Upper lobe of right lung (tissue), 1 donor: Measurements from ENCODE around the gene COQ8B. TPM values are rescaled to one million over a fixed set of nuclear protein-coding genes. Genes with fewer than 3 reads are reported as not detected.
"Not testable (repeated sequence)": the region's sequence is repeated elsewhere in the genome, so short reads cannot be mapped to it uniquely, and the experiment has no call there.

Source experiments
- ATAC-seq: fragments of 200-7000 bp; cut with Tn5 transposase; one replicate; pipeline ENCODE4 v1.9.1; 2020; ENCODE audit warnings: mild to moderate bottlenecking, moderate library complexity
- DNase-seq: peaks from one replicate; pipeline ENCODE4 v3.0.0-alpha.2; 2020
- H3K27ac ChIP-seq: fragments of 200-600 bp; one replicate; pipeline ENCODE4 v1.8.0; 2022
- H3K27me3 ChIP-seq: fragments of 200-600 bp; one replicate; pipeline ENCODE4 v1.8.0; 2022; ENCODE audit warnings: mild to moderate bottlenecking
- H3K36me3 ChIP-seq: fragments of 200-600 bp; one replicate; pipeline ENCODE4 v1.8.0; 2022
- H3K4me1 ChIP-seq: fragments of 200-600 bp; one replicate; pipeline ENCODE4 v1.8.0; 2022
- H3K4me3 ChIP-seq: fragments of 200-600 bp; one replicate; pipeline ENCODE4 v1.8.0; 2022; ENCODE audit warnings: mild to moderate bottlenecking
- H3K9me3 ChIP-seq: fragments of 200-600 bp; one replicate; pipeline ENCODE4 v1.8.0; 2022
- CTCF ChIP-seq: fragments of 200-600 bp; IDR thresholded peaks from one replicate; pipeline ENCODE4 v1.8.0; 2022; ENCODE audit warnings: antibody characterized with exemption
- intact Hi-C: fragments of 100-400 bp; cut with DNase I; formaldehyde crosslinking; loops from one replicate; pipeline ENCODE4 v1.11.0; 2022
- long read RNA-seq: library from polyadenylated mRNA; unstranded; transcript quantifications from one replicate; pipeline ENCODE4 v2.0.0, GENCODE V29; 2021
- total RNA-seq: library from RNA; stranded (reverse); fragmentation: NEBNext Ultra II Directional; extraction: Animal tissue kit (Norgen Biotek cat#: 25700); gene quantifications from one replicate; pipeline ENCODE4 v1.2.1, GENCODE V29; 2021
- donor health status: DM: no; HTN: yes; CAD: no; lungs with severe emphysema.

COQ8B gene
- 43.6 TPM for total RNA-seq
- long read RNA-seq, partial matches to known transcripts = 5 of 44 reads
- long read RNA-seq, other reads (novel, unspliced or antisense) = 39 of 44 reads

GRCh38 chr19:40716482-40717324 lies at the start of gene COQ8B, which contains the start of gene ITPKC:
Gene COQ8B (minus strand): TSS chr19:40716886. CDS start chr19:40714632, 2,254 bp downstream.
Gene ITPKC (plus strand): TSS chr19:40717112. CDS start chr19:40717136, 24 bp downstream.
- Histone ChIP-seq H3K4me1 (peaks cover 35% of the 10 kb centered on the region), H3K27ac (peak within 1 kb of the TSS; percentile 95), H3K9me3 (no peaks in the 10 kb centered on the region), H3K36me3 (peaks cover 12% of the 10 kb centered on the region), H3K4me3 (peak within 1 kb of the TSS; percentile 75), H3K27me3 (no peaks in the 10 kb centered on the region)
- DNase-seq (peak; percentile 100), ATAC-seq (peak; percentile 79)
- intact Hi-C loops = no loop called here
- TF ChIP-seq CTCF = peak; percentile 18

DNA sequence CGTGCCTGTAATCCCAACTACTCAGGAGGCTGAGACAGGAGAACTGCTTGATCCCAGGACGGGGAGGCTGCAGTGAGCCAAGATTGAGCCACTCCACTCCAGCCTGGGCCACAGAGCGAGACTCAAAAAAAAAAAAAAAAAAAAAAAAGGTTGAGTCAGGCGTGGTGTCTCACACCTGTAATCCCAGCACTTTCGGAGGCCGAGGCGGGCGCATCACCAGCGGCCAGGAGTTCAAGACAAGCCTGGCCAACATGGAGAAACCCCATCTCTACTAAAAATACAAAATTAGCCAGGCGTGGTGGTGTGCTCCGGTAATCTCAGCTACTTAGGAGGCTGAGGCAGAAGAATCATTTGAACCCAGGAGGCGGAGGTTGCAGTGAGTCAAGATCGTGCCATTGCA lies 49.7 kb upstream of the COQ8B start:
- H3K36me3 ChIP-seq = peaks cover 58% of the 10 kb centered on the region
- DNase-seq, intact Hi-C loops, H3K27ac ChIP-seq, H3K27me3 ChIP-seq, H3K4me3 ChIP-seq, H3K4me1 ChIP-seq, H3K9me3 ChIP-seq, ATAC-seq: not testable (repeated sequence)

- H3K9me3 ChIP-seq = no peaks in the 10 kb centered on the region
- DNase-seq (no peak), ATAC-seq (no peak)
- no peaks in the 10 kb centered on the region for H3K27me3 ChIP-seq
- no peak overlapping the region for H3K27ac ChIP-seq
- no peak overlapping the region for H3K4me3 ChIP-seq
- H3K36me3 ChIP-seq = peaks cover 82% of the 10 kb centered on the region
- TF ChIP-seq CTCF = no peak
- H3K4me1 ChIP-seq = no peaks in the 10 kb centered on the region
- intact Hi-C loops = no loop called here
These were observed 47.3 kb upstream of the COQ8B start for GRCh38 chr19:40763963-40764362.

- ATAC-seq = no peak
- DNase-seq = no peak
- Histone ChIP-seq H3K27me3 (no peaks in the 10 kb centered on the region), H3K9me3 (no peaks in the 10 kb centered on the region), H3K36me3 (peaks cover 87% of the 10 kb centered on the region), H3K4me3 (no peak overlapping the region), H3K4me1 (no peaks in the 10 kb centered on the region), H3K27ac (no peak overlapping the region)
- intact Hi-C loops = no loop called here
- TF ChIP-seq CTCF = no peak
These were observed 46.8 kb upstream of the COQ8B start for GRCh38 chr19:40763526-40763925.

DNA sequence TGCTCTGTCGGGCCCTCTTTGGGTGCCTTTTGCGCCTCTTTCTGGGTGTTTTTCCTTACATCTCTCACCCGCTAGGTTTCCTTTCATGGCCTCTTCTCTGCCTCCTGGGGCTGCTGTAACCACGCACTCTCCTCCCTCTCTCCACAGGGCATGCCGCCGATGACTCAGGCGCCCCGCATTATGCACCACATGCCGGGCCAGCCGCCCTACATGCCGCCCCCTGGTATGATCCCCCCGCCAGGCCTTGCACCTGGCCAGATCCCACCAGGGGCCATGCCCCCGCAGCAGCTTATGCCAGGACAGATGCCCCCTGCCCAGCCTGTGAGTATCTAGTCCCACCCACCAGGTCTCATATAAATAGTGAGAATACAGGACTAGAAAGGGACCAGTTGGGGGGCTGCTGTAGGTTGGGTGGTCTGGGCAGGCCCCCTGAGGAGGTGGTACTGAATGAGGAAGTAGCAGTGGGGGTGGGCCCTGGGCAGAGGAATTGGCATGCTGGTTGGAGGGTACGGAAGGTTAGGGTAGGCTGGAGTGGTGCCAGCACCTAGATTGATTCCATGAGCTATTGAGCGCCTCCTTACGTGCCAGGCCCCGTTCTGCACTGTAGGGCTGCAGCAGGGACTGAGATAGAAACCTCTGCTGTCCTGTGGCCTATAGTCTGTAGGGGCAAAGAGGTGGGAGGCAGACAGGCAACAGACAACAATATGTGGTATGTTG lies 46.2 kb upstream of the COQ8B start:
- no peak overlapping the region for H3K4me3 ChIP-seq
- no peaks in the 10 kb centered on the region for H3K27me3 ChIP-seq
- H3K27ac ChIP-seq = no peak overlapping the region
- ATAC-seq = no peak
- H3K4me1 ChIP-seq = no peaks in the 10 kb centered on the region
- H3K36me3 ChIP-seq = peaks cover 93% of the 10 kb centered on the region
- H3K9me3 ChIP-seq = no peaks in the 10 kb centered on the region
- TF ChIP-seq CTCF = no peak
- DNase-seq = no peak
- intact Hi-C loops = no loop called here

DNA sequence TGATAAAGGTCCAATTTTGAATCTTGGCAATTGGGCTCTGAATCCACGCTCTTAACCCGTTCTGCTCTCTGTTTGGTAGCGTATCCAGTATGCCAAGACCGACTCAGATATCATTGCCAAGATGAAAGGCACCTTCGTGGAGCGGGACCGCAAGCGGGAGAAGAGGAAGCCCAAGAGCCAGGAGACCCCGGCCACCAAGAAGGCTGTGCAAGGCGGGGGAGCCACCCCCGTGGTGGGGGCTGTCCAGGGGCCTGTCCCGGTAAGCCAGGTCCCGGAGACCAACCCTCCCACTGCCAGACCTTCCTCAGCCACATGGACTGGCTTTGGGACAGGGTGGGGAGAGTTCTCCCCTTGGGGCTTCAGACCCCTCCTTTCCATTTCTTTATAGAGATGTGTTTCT lies 42.7 kb upstream of the COQ8B start:
- Histone ChIP-seq H3K9me3 (no peaks in the 10 kb centered on the region), H3K27me3 (no peaks in the 10 kb centered on the region), H3K27ac (no peak overlapping the region), H3K4me1 (peaks cover 24% of the 10 kb centered on the region), H3K4me3 (no peak overlapping the region), H3K36me3 (peaks cover 92% of the 10 kb centered on the region)
- no peak for TF ChIP-seq CTCF
- DNase-seq (no peak), ATAC-seq (no peak)
- intact Hi-C loops = no loop called here
